Measurements from ENCODE around the gene ACAP1.

- TF ChIP-seq CTCF (conservative IDR thresholded peaks at IDR 0.05 in 1 of 2, IDR thresholded peaks at IDR 0.05 in 1 of 2; ENCODE audit: extremely low read depth in 1 of 2, insufficient read depth in 1 of 2, low read depth in 1 of 2, low read length in 2 of 2): no peak
- TF ChIP-seq EZH2 (IDR thresholded peaks at IDR 0.05; ENCODE audit: borderline replicate concordance, low read length): no peak
Observed at GRCh38 chr17:7352910-7353635, 16.7 kb downstream of the ACAP1 start.

Measured in mammary epithelial cell (primary cell).